ENCODE data around the gene CDC16.
A peak's percentile ranks its signal among the peaks of the same experiment; 100 is the strongest.
"Not testable (repeated sequence)": the region's sequence is repeated elsewhere in the genome, so short reads cannot be mapped to it uniquely, and the experiment has no call there.

Gene CDC16

DNA sequence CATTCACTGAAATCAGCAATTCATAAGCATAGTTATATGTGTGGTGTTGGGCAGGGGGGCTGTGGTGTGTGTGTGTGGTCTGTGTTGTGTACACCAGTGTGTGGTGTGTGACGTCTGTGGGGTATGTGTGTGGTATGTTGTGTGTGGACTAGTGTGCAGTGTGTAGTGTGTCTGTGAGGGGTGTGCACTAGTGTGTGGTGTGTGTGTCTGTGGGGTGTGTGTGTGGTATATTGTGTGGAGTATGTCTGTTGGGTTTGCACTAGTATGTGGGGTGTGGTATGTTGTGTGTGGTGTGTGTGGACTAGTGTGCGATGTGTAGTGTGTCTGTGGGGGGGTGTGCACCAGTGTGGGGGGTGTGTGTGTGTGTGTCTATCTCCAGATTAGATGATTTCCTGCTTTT, 7.2 kb upstream of the CDC16 start:
- DNase-seq (ENCODE audit: low spot score): no peak

DNA sequence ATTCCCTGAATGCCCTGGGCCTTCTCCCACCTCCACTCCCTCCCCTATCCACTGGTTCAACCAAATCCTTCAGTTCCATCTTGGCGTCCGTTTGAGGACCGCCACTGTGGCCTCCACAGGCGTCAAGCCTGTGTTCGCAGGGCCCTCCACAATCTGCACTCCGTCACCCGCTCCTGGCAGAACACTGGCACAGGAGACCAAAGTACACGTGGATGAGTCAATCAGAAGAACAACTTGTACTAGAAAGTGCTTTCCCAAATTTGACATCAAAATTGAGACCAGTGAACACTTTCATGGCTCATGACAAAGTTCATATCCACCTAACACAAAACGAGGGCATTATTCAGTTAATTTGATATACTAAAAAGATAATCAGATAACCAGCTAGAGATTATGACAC, 6.5 kb upstream of the CDC16 start:
- no peak for DNase-seq (ENCODE audit: low spot score)

DNA sequence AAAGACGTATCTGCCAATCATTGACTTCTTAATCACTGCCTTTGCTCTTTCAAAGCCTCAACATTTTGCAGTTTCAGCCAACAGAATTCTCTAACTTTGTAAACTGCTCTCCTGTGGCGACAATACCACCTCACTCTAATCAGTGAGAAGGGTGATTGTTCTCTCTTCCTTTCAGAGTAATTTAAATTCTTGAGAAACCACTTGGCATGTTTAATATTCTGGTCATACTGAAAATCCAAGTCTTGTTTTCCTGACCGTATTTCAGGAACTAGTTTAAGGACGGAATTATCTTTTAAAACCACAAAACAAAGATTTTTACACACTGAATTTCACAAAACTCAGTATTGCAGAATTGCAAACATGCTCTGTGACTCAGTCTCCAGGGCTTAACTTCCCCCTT, 5.2 kb upstream of the CDC16 start:
- DNase-seq (ENCODE audit: low spot score): no peak

DNA sequence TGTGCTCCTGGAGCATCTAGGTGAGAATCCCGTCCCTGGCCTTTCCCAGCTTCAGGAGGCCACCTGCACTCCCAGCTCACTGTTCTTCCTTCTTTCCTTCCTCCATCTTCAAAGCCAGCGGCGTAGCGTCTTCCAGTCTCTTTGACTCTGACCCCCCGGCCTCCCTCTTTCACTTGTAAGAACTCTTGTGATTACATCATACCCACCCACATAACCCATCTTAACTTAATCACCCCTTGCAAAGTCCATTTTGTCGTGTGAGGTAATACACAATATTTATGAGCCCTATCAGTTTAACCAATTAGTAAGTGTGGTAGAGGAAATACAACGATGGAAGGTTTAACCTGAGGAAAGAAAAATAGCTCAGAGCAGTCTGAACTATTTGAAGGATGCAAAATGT, 4.6 kb upstream of the CDC16 start:
- DNase-seq (ENCODE audit: low spot score): no peak

GRCh38 chr13:114230575-114230974, 4.1 kb upstream of the CDC16 start:
- DNase-seq (ENCODE audit: low spot score): no peak

DNA sequence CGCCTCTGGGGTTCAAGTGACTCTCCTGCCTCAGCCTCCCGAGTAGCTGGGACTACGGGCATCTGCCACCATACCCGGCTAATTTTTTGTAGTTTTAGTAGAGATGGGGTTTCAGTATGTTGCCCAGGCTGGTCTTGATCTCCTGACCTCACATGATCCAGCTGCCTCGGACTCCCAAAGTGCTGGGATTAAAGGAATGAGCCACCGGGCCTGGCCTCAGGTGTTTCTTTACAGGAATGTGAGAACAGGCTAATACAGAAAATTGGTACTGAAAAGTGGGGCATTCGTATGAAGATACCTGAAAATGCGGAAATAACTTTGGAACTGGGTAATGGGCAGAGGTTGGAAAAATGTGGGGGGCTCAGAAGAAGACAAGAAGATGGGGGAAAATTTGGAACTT, 2.8 kb upstream of the CDC16 start:
- DNase-seq (ENCODE audit: low spot score): no peak

- DNase-seq (ENCODE audit: low spot score): peak; percentile 10
Measured at GRCh38 chr13:114234266-114234644, 442 bp upstream of the CDC16 start.

DNA sequence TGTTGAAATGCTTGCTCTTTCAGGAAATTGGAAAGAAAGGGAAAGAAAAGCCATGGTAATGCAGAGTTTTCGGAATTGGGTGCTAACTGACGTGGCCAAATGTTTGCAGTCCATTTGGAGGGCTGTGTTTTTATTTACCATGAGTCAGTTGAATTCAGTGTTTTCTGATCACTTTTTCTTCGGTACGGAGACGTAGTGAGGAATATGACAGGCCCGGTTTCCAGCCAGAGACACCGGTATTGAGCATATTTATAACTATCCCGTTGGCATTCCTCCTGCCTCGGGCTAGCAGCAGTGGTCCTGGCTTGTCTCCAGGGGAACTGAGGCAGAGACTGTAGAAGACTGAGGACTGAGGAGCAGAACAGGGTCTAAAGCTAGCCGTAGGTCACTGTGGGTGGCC, 1.0 kb downstream of the CDC16 start:
- DNase-seq (ENCODE audit: low spot score): no peak

- no peak for DNase-seq (ENCODE audit: low spot score)
Measured at GRCh38 chr13:114236227-114236626, 1.5 kb downstream of the CDC16 start.

- DNase-seq (ENCODE audit: low spot score): no peak
Measured at GRCh38 chr13:114237415-114238112, 2.9 kb downstream of the CDC16 start.

- no peak for DNase-seq (ENCODE audit: low spot score)
Measured at GRCh38 chr13:114241918-114242317, 7.2 kb downstream of the CDC16 start.

DNA sequence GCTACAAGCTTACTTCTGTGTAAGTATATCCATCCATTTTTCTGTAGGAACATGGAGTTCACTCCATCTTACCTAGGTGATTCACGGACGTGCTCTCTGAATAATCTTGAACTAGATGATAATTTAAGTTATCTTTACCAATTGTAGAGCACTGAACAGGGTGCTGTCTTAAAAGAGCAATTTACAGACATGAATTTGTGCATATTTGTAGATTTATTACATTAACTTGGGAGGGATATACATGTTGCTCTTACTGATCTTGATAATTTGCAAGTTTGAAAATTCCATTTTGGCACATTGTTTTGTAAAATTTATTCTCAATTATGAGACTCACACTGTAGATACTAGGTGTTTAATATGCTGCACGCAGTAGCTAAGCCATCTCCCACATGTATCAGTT, 9.3 kb downstream of the CDC16 start:
- DNase-seq (ENCODE audit: low spot score): no peak

DNA sequence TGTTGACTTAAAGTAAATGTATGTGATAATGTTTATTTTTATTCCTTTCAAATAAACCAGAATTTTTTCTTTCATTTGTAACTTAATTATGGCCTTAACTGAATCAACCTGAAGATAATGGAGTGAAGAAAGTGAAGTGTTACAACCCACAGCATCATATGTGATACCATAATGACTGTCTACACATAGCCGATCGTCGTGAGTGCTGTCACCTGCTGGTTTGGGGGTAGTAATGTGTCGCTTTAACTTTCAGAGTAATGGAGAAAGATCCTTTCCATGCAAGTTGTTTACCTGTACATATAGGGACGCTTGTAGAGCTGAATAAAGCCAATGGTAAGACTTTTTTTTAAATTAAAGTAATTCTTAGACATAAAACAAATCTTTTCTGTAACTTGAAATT, 9.9 kb downstream of the CDC16 start:
- no peak for DNase-seq (ENCODE audit: low spot score)

- DNase-seq (ENCODE audit: low spot score): no peak
Measured at GRCh38 chr13:114248011-114248410, 13.3 kb downstream of the CDC16 start.

DNA sequence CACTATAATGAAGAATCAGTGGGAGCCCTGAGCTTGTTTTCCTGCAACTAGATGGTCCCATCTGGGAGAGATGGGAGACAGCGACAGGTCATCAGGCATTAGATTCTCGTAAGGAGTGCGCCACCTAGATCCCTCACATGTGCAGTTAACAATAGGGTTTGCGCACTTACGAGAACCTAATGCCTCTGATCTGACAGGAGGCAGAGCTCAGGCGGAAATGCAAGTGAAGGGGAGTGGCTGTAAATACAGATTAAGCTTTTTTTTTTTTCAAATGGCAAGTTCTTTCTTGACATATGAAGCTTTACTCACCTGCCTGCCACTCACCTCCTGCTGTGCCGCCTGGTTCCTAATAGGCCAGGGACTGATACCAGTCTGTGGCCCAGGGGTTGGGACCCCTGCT, 14.4 kb downstream of the CDC16 start:
- no peak for DNase-seq (ENCODE audit: low spot score)

DNA sequence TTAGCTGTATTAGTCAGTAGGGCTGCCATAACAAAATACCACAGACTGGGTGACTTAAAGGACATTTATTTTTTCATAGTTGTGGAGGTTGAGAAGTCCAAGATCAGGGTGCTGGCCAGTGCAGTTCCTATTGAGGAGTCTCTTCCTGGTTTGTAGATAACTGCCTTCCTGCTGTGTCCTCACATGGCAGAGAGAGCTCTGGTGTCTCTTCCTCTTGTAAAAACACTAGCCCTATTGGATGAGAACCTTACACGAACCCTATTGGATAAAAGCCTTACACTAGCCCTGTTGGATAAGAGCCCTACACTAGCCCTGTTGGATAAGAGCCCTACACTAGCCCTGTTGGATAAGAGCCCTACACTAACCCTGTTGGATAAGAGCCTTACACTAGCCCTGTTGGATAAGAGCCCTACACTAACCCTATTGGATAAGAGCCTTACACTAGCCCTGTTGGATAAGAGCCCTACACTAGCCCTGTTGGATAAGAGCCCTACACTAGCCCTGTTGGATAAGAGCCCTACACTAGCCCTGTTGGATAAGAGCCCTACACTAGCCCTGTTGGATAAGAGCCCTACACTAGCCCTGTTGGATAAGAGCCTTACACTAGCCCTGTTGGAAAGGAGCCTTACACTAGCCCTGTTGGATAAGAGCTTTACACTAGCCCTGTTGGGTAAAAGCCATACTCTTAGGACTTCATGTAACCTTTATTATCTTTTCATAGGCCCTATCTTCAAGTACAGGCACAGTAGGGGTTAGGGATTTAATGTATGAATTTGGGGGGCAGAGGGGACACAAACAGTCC, 17.1 kb downstream of the CDC16 start:
- DNase-seq (ENCODE audit: low spot score): not testable (repeated sequence)

DNA sequence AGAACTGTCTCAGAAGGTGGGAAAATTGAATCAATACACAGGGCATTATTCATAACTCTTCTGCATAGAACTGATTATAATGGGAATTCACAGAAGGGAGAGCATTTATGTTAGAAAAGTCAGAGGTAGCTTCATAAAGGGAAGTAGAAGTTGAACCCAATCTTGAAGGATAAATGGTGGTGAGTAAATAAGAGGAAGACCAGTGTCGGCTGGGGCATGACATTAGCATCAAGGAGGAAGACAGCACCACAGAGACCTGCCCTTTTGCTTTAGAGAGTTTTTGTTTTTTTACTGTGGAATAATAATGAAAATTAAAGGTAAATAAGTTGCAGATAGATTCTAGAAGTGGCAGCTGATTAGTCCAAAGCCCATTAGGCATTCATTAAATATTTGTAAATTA, 21.9 kb downstream of the CDC16 start:
- DNase-seq (ENCODE audit: low spot score): no peak

DNA sequence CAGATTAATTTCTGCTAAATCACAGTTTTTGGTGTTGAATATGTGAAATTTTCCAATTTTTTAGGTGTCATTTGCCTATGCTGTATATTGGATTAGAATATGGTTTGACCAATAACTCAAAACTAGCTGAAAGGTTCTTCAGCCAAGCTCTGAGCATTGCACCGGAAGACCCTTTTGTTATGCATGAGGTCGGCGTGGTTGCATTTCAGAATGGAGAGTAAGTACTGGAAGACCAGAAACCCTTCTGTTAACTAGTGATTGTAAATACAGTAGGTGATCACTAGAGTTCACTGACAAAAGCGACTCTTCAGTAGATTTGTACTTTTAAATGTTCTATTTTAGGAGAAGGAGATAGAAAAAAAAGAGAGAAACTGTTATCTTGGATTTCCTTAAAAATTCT, 22.3 kb downstream of the CDC16 start:
- DNase-seq (ENCODE audit: low spot score): no peak

DNA sequence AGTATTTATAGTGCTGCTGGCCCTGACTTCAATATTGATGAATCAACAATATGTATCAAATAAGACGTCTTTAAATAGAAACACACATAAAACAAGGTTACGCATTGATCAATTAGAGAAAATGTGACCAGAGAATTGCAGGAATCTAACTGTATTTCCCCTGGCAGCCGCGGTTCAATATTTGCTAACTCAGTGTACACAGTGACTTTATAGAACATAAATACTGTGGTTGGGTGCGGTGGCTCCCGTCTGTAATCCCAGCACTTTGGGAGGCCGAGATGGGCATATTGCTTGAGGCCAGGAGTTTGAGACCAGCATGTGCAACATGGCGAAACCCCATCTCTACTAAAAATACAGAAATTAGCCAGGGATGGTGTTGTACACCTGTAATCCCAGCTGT, 23.9 kb downstream of the CDC16 start:
- DNase-seq (ENCODE audit: low spot score): no peak

DNA sequence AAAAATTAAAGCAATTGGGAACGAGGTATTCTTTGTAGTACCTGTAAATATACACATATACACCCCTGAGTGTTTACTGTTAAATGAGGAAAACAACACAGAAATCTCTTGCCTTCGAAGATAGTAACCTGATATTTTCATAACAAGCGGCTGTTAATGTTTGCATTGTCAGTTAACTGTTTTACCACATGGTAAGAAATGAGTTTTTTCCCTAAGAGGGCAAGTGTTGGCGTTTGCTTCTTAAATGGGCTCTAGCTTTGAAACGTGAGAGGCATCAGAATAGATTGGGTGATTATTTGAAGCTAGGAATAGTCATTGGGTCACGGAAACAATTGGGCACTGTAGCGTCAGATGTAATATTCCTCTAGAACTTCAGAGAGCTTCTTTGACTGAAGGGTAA, 24.7 kb downstream of the CDC16 start:
- no peak for DNase-seq (ENCODE audit: low spot score)

DNA sequence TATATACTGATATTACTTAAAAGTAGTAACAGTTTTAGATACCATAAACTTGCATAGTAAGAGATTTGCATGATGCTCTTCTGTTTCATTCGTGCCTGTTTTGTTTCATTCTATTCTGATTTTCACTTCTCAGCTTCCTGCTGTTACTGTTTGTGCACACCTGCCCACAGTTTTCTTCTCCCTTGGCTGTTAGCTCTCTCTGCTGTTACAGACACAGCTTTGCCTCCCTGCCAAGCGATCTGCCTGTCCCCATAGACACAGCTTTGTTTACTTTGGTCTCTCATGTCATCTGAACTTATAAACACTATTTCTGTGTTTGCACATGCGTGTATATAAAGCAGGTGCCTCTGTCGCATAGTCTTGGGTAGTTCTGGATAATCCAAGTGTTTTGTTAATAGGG, 25.3 kb downstream of the CDC16 start:
- DNase-seq (ENCODE audit: low spot score): peak; percentile 31

- DNase-seq (ENCODE audit: low spot score): no peak
Measured at GRCh38 chr13:114260814-114261213, 26.1 kb downstream of the CDC16 start.

DNA sequence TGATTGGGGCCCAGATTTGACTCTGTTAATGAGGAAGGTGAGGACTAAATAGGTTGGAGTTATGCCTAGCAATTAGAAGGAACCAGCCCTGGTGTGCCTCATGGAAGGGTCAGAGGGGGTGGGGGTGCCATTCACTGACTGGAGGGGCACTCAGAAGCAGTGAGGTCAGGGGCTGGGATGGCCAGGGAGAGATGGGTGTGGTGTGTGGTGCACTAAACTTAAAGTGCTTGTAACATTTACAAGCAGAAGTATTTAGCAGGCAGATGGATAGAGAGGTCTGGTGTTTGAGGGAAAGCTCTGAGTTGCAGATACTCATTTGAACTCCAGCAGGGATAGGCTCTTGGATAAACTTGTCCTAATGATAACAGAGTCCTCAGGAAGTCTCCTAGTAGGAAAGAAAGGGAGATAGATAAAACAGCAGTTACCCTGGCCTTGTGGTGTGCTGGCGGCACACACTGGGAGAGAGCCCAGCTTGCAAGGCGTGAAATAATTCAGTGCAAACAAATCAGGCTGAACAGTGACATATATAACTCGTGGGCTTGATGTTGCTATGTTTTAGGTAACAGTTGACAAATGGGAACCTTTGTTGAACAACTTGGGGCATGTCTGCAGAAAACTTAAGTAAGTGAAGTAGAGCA, 26.8 kb downstream of the CDC16 start:
- no peak for DNase-seq (ENCODE audit: low spot score)

Data from pons (tissue), 1 donor.